Measurements from ENCODE around the gene CTAGE4.
"Not testable (repeated sequence)": the region's sequence is repeated elsewhere in the genome, so short reads cannot be mapped to it uniquely, and the experiment has no call there.

DNA sequence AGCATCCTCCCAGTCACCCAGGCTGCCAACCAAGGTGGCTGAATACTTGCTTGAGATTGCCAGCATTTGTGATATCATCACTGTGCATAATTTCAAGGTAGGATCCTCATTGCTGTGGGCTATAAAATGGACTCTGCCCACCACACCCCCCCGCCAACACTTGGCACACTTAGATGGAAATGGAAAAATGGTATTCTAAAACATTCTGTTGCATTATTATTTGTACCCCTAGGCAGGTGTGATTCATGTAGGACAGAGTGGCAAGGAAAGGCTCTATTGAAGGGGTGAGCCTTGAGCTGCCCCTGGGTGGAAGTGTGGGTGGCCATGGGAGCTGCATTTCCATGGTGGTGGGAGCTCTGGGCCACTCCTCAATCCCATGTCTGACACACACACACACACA, 35.3 kb downstream of the CTAGE4 start:
- TF ChIP-seq POLR2AphosphoS5, EP300, POLR2A (IDR thresholded peaks at IDR 0.05): not testable (repeated sequence)
- TF ChIP-seq, protein P1, sequence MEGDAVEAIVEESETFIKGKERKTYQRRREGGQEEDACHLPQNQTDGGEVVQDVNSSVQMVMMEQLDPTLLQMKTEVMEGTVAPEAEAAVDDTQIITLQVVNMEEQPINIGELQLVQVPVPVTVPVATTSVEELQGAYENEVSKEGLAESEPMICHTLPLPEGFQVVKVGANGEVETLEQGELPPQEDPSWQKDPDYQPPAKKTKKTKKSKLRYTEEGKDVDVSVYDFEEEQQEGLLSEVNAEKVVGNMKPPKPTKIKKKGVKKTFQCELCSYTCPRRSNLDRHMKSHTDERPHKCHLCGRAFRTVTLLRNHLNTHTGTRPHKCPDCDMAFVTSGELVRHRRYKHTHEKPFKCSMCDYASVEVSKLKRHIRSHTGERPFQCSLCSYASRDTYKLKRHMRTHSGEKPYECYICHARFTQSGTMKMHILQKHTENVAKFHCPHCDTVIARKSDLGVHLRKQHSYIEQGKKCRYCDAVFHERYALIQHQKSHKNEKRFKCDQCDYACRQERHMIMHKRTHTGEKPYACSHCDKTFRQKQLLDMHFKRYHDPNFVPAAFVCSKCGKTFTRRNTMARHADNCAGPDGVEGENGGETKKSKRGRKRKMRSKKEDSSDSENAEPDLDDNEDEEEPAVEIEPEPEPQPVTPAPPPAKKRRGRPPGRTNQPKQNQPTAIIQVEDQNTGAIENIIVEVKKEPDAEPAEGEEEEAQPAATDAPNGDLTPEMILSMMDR (IDR thresholded peaks at IDR 0.05): not testable (repeated sequence)
